Bronchial epithelial cell (primary cell): ENCODE data around the gene TIMP4. TPM values are rescaled to one million over a fixed set of nuclear protein-coding genes. Genes with fewer than 3 reads are reported as not detected.

Experiments
- DNase-seq: peaks from one replicate; pipeline ENCODE4 v3.0.0-alpha.2; 2010; ENCODE audit warnings: low read depth
- FAIRE-seq: peaks from 2 replicates; lab custom pipeline; 2011; peaks lifted over from hg19 to GRCh38; lab: Jason Lieb, UNC
- H3K27me3 ChIP-seq: 2 replicates; pipeline ENCODE4 v1.5.1; 2011; ENCODE audit warnings: low read length; ENCODE audit not compliant: control insufficient read depth, insufficient read depth
- H3K36me3 ChIP-seq: 2 replicates; pipeline ENCODE4 v1.5.1; 2011; ENCODE audit warnings: low read length; ENCODE audit not compliant: control insufficient read depth, insufficient read depth
- H3K4me3 ChIP-seq: 2 replicates; pipeline ENCODE4 v1.5.1; 2011; ENCODE audit warnings: mild to moderate bottlenecking, low read depth, low read length, control low read depth
- CTCF ChIP-seq: IDR thresholded peaks from 2 replicates; pipeline ENCODE4 v1.5.1; 2011; ENCODE audit warnings: mild to moderate bottlenecking, moderate library complexity, low read length, control low read depth, inconsistent platforms; ENCODE audit not compliant: insufficient read depth, severe bottlenecking
- total RNA-seq: library from RNA; depleted of rRNA; stranded (reverse); fragments of >200 nt; gene quantifications from 2 replicates; pipeline ENCODE4 v1.2.1, GENCODE V29; 2014

TIMP4 gene
- total RNA-seq, 1 donor from 2014 or later: 1.1 TPM

DNA sequence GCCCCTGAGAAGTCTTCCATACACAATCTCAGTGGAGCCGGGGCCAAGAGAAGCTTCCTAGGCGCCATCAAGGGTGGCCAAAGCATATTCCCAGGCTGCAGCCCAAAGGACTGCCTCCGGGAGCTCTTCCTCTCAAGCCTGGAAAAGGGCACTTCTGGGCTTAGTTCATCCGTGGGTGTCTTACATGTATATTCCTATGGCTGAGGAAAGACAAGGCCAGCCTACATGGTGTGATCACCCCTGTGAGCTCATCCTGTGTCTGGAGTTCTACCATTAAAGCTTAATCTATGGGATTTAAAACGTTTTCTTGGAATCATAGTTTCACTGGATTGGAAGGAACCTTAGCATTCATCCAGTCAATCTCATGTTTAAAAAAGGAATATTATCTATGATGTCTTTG, 21.9 kb upstream of the TIMP4 start:
- FAIRE-seq: no peak
- no peaks in the 10 kb centered on the region for H3K36me3 ChIP-seq

DNA sequence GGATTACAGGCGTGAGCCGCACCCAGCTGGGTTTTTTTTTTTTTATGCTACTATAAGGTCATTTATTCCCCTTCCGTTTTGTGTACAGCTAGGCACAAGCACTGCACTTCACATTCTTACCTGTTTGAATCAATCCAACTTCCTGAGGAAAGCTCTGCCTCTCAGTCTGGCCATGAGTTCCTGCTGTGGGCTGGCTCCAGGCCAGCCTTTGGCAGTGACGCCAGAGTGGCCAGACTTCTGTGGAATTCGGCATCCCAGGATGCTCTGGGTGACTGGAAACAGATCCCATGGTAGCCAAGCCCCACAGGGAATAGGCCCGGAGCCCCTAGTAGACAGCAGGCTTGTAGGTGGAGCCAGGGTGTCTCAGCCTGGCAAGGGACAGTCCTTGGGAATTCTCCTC, 21.5 kb upstream of the TIMP4 start:
- Histone ChIP-seq H3K4me3 (no peak overlapping the region), H3K27me3 (no peaks in the 10 kb centered on the region), H3K36me3 (no peaks in the 10 kb centered on the region)
- no peak for TF ChIP-seq CTCF
- FAIRE-seq: no peak
- peak; percentile 78 for DNase-seq

More for the DNA sequence above, 21.9 kb upstream of the TIMP4 start:
- no peak overlapping the region for H3K4me3 ChIP-seq
- no peak for DNase-seq
- no peak for TF ChIP-seq CTCF
- H3K27me3 ChIP-seq: no peaks in the 10 kb centered on the region

GRCh38 chr3:12179441-12179840, 20.7 kb upstream of the TIMP4 start:
- no peak for TF ChIP-seq CTCF
- no peak for FAIRE-seq
- Histone ChIP-seq H3K4me3 (no peak overlapping the region), H3K36me3 (no peaks in the 10 kb centered on the region), H3K27me3 (no peaks in the 10 kb centered on the region)
- peak; percentile 24 for DNase-seq

- H3K36me3 ChIP-seq: no peaks in the 10 kb centered on the region
- no peak for TF ChIP-seq CTCF
- no peak overlapping the region for H3K4me3 ChIP-seq
- no peak for FAIRE-seq
- H3K27me3 ChIP-seq: no peaks in the 10 kb centered on the region
- DNase-seq: peak; percentile 52
Measured at GRCh38 chr3:12178091-12178820, 19.5 kb upstream of the TIMP4 start.

- FAIRE-seq (no peak), DNase-seq (no peak)
- Histone ChIP-seq H3K4me3 (no peak overlapping the region), H3K27me3 (no peaks in the 10 kb centered on the region), H3K36me3 (no peaks in the 10 kb centered on the region)
- no peak for TF ChIP-seq CTCF
Measured at GRCh38 chr3:12177126-12177525, 18.4 kb upstream of the TIMP4 start.

DNA sequence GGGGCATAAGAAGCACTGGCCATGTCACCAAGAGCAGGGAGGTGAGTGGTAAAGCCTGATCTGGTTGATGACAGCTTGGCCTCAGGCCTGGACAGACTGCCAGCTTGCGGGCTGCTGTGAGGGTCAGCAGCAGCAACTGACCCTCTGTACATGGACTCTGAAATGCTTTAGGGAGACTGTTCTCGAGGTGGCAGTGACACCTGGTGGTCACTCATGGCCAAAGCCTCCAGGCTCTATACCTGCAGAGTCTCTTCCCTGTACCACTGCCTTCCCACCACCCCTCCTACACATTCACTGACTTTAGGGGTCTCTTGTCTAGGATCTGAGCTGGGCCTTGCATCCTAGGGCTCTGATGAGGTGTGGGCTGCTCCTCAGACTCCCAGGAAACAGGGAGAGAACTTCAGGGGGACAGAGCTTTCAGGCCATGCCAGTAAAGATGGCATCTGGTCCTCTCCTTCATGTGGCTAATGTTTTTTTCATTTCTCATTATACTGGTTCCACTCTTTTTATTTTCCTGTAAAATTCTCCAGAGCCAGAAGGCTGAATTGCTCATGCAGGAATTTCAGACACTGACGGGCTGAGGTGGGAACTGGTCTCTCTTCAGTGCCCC, 17.2 kb upstream of the TIMP4 start:
- H3K36me3 ChIP-seq: no peaks in the 10 kb centered on the region
- no peak for FAIRE-seq
- H3K4me3 ChIP-seq: no peak overlapping the region
- TF ChIP-seq CTCF: peak; percentile 97
- no peaks in the 10 kb centered on the region for H3K27me3 ChIP-seq
- peak; percentile 40 for DNase-seq
